WERI-Rb-1 (cell line): ENCODE data around the gene CMKLR1.

Experiments used
- DNase-seq: peaks from one replicate; pipeline ENCODE4 v3.0.0-alpha.2; 2020
- H3K27ac ChIP-seq: fragments of 250-450 bp; sonication (Bioruptor Pico); 2 replicates; pipeline ENCODE4 v1.5.1; 2020; ENCODE audit warnings: mild to moderate bottlenecking, moderate library complexity
- H3K27me3 ChIP-seq: fragments of 250-450 bp; sonication (Bioruptor Pico); 2 replicates; pipeline ENCODE4 v1.5.1; 2021; ENCODE audit warnings: mild to moderate bottlenecking, low read depth, moderate library complexity; ENCODE audit not compliant: insufficient read depth, severe bottlenecking
- H3K36me3 ChIP-seq: fragments of 250-450 bp; sonication (Bioruptor Pico); 2 replicates; pipeline ENCODE4 v1.5.1; 2020; ENCODE audit warnings: mild to moderate bottlenecking, moderate library complexity
- H3K4me3 ChIP-seq: 2 replicates; pipeline ENCODE4 v1.5.1; 2011; ENCODE audit warnings: low read depth, mild to moderate bottlenecking, control low read depth, low read length
- H3K9me3 ChIP-seq: fragments of 250-450 bp; sonication (Bioruptor Pico); 2 replicates; pipeline ENCODE4 v1.5.1; 2021; ENCODE audit warnings: mild to moderate bottlenecking, moderate library complexity; ENCODE audit not compliant: severe bottlenecking
- TF ChIP-seq, protein P1 (sequence below): IDR thresholded peaks from 2 replicates; pipeline ENCODE4 v1.5.1; 2011; ENCODE audit warnings: low read depth, mild to moderate bottlenecking, control low read depth, inconsistent platforms, low read length

The CMKLR1 gene

DNA sequence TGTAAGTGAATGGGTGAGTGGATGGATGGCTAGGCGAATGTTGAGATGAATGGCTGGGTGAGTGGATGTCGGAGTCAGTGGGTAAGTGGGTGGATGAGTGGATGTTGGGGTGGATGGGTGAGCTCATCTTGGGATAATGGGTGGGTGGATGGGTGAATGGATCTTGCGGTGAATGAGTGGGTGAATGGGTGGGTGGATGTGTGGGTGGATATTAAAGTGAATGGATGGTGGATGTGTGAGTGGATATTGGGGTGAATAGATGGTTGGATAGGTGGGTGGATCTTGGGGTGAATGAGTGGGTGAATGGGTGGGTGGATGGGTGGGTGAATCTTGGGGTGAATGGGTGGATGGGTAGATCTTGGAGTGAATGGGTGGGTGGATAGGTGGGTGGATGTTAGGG lies 51.9 kb downstream of the CMKLR1 start:
- Histone ChIP-seq H3K36me3 (no peaks in the 10 kb centered on the region), H3K4me3 (no peak overlapping the region), H3K27ac (no peak overlapping the region), H3K27me3 (peaks cover 67% of the 10 kb centered on the region), H3K9me3 (no peaks in the 10 kb centered on the region)
- TF ChIP-seq, protein P1, sequence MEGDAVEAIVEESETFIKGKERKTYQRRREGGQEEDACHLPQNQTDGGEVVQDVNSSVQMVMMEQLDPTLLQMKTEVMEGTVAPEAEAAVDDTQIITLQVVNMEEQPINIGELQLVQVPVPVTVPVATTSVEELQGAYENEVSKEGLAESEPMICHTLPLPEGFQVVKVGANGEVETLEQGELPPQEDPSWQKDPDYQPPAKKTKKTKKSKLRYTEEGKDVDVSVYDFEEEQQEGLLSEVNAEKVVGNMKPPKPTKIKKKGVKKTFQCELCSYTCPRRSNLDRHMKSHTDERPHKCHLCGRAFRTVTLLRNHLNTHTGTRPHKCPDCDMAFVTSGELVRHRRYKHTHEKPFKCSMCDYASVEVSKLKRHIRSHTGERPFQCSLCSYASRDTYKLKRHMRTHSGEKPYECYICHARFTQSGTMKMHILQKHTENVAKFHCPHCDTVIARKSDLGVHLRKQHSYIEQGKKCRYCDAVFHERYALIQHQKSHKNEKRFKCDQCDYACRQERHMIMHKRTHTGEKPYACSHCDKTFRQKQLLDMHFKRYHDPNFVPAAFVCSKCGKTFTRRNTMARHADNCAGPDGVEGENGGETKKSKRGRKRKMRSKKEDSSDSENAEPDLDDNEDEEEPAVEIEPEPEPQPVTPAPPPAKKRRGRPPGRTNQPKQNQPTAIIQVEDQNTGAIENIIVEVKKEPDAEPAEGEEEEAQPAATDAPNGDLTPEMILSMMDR, result no peak
- no peak for DNase-seq

DNA sequence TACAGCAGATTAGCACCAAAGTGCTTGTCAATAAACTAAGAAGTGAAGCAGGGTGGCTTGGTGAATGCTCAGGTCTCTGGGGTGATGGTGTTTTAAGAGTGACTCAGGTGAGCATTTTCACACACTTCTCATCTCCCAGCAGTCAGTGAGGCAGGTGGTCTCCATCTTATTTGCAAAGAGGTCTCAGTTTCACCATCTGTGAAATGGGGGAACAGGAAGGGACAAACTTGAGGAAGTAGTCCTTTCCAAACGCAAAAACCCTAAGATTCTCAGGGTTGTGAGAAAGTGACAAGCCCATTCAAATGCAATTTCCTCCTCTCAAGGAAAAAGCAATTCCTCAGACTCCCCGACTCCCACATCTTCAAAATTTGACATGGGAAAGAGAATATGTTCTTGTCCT lies 54.1 kb downstream of the CMKLR1 start:
- H3K27me3 ChIP-seq, result peaks cover 67% of the 10 kb centered on the region
- no peak overlapping the region for H3K4me3 ChIP-seq
- no peak for DNase-seq
- H3K27ac ChIP-seq, result no peak overlapping the region
- H3K36me3 ChIP-seq, result no peaks in the 10 kb centered on the region
- no peaks in the 10 kb centered on the region for H3K9me3 ChIP-seq
- TF ChIP-seq, protein P1, result no peak

DNA sequence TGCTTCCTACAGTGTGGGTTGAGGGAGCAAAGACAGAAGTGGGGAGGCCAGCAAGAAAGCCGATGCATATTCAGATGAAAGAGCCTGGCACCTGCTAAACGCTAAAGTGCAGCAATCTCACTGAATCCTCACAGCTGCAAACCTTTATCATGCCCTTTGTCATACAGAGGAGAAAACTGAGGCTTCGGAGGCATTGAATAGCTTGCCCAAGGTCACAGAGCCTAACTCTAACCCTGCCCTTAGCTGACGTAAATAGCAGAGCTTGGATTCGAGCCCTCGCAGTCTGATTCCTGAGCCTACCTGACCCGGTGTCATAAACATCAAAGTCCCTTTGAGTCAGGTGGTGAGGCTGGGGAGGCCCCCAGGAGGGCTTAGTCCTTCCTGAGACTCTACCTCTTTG lies 54.9 kb downstream of the CMKLR1 start:
- DNase-seq, result no peak
- Histone ChIP-seq H3K4me3 (no peak overlapping the region), H3K36me3 (no peaks in the 10 kb centered on the region), H3K27me3 (peaks cover 62% of the 10 kb centered on the region), H3K9me3 (no peaks in the 10 kb centered on the region), H3K27ac (no peak overlapping the region)
- TF ChIP-seq, protein P1, result no peak

DNA sequence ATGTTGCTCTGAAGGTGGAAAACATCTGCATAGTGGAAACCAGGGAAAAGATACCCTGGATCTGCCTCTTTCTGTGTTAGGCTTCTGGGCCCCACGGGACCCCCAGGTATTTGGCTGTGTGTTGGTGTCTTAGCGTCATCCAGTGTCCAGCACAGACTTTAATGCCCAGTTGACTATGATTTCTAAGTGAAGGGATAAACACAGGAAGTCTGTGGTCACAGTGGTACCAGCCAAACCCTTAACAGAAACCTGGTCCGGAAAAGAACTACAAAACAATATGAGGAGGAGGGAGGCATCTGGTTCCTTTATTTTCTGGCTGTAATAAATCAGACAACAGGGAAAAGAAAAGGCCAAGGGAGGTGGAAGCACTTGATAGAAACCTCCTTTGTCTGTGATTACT lies 56.4 kb downstream of the CMKLR1 start:
- no peak for DNase-seq
- no peaks in the 10 kb centered on the region for H3K36me3 ChIP-seq
- TF ChIP-seq, protein P1, result no peak
- peaks cover 53% of the 10 kb centered on the region for H3K27me3 ChIP-seq
- H3K27ac ChIP-seq, result no peak overlapping the region
- H3K9me3 ChIP-seq, result no peaks in the 10 kb centered on the region
- no peak overlapping the region for H3K4me3 ChIP-seq

DNA sequence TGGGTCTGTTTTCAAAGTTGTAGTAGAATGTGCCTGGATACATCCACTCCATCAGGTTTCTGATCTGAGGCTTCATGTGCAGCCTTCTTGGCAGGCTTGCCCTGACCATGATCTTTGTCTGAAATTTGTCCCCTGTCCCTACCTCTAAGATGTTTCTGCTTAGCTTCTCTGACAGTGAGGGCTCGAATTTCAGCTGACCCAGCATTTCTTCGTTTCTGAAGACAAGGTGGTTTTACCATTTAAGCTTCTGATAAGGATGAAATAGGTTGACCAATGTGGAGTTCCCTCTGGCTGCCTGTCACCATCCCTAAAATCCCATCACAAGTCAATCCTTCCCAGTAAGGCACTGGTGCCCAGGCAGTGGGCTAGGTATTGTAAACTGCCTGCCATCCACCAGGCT lies 57.0 kb downstream of the CMKLR1 start:
- H3K36me3 ChIP-seq, result no peaks in the 10 kb centered on the region
- no peak for DNase-seq
- no peaks in the 10 kb centered on the region for H3K9me3 ChIP-seq
- H3K4me3 ChIP-seq, result no peak overlapping the region
- TF ChIP-seq, protein P1, result no peak
- no peak overlapping the region for H3K27ac ChIP-seq
- H3K27me3 ChIP-seq, result peaks cover 53% of the 10 kb centered on the region

DNA sequence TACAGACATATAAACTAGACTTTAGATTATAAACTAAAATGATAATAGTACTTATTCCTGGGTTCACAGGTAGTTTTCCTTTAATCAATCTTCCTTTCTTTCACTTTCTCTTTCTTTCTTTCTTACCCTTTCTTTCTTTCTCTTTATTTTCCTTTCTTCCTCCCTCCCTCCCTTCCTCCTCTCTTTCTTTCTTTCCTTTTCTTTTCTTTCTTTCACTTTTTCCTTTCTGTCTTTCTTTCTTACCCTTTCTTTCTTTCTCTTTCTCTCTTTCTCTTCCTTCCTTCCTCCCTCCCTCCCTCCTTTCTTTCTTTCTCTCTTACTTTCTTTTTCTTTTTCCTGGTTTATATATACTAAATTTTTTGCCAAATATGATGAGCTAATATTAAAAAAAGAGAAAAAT lies 61.5 kb downstream of the CMKLR1 start:
- H3K36me3 ChIP-seq, result no peaks in the 10 kb centered on the region
- no peak overlapping the region for H3K27ac ChIP-seq
- H3K27me3 ChIP-seq, result peaks cover 30% of the 10 kb centered on the region
- no peak overlapping the region for H3K4me3 ChIP-seq
- TF ChIP-seq, protein P1, result no peak
- H3K9me3 ChIP-seq, result no peaks in the 10 kb centered on the region
- no peak for DNase-seq
